ENCODE measurements around the gene ZNF512B. TPM values are rescaled to one million over a fixed set of nuclear protein-coding genes. Genes with fewer than 3 reads are reported as not detected.

The ZNF512B gene
- total and polyA plus RNA-seq, 2 donors (not counting 3 experiments of a cell fraction or from before 2014, with no cell fraction given): 8.7 to 30.0 TPM

DNA sequence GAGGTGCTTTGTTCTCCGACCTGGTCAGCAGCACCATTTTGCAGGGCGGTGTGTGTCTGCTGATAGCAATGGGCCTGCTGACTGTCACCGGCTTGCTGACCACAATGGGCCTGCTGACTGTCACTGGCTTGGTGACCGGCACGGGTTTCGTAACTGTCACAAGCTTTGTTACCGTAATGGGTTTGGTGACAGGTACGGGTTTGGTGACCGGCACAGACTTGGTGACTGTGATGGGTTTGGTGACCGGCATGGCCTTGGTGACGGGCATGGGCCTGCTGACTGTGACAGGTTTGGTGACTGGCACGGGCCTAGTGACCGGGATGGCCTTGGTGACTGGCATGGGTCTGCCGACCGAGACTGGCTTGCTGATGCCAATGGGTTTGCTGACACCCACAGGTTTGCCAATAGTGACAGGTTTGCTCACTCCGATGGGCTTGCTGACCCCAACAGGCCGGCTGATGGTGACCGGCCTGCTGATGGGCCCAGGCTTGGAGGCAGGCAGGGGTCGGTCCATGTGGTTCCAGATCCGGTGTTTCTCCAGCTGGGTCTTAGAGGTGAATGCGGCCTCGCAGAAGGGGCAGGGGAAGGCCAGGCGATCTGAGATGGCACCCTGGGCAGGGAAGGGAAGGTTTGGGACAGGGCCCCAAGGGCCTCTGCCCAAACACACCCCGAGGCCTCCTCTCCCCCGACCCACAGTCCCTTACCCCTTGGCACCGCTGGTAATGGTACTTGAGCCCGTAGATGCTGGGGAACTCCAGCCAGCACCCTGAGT lies 3.4 kb downstream of the ZNF512B start:
- Histone ChIP-seq H2AFZ (ENCODE audit: low read depth, low read length) (no peak overlapping the region), H3K79me2 (ENCODE audit: control insufficient read depth, insufficient read depth, low read length) (peaks cover 7% of the 10 kb centered on the region), H3K4me1 (ENCODE audit: control insufficient read depth, extremely low read depth, insufficient read depth, low read length) (peaks cover 9% of the 10 kb centered on the region), H3K9ac (replicated peaks; ENCODE audit: extremely low read depth, insufficient read depth, low read length) (no peak overlapping the region), H3K27me3 (ENCODE audit: control insufficient read depth in 2 of 2, insufficient read depth in 2 of 2, low read length in 2 of 2) (no peaks in the 10 kb centered on the region), H4K20me1 (replicated peaks; ENCODE audit: control insufficient read depth, extremely low read depth, insufficient read depth, low read length) (no peaks in the 10 kb centered on the region), H3K36me3 (ENCODE audit: control insufficient read depth in 2 of 2, extremely low read depth in 1 of 2, insufficient read depth in 2 of 2, low read length in 2 of 2) (peaks cover 12 to 43% of the 10 kb centered on the region in 2 experiments), H3K9me3 (replicated peaks; ENCODE audit: control insufficient read depth, insufficient read depth, low read length) (no peaks in the 10 kb centered on the region), H3K9me1 (replicated peaks; ENCODE audit: control insufficient read depth, extremely low read depth, insufficient read depth, low read length) (no peaks in the 10 kb centered on the region), H3K4me3 (replicated peaks in 1 of 3; ENCODE audit: insufficient read depth in 1 of 3, low read depth in 1 of 3, low read length in 3 of 3) (no peak overlapping the region), H3K27ac (ENCODE audit: insufficient read depth, low read depth, low read length) (no peak overlapping the region), H3K4me2 (ENCODE audit: insufficient read depth, low read length) (no peak overlapping the region)
- intact Hi-C loops (cut with micrococcal nuclease) (no loop called here), dilution Hi-C loops (cut with MboI; ENCODE audit: extremely low pct_ligation_motif_present, low sequenced_read_pairs) (no loop called here)
- no peak for FAIRE-seq
- no TSS peak for BruUV-seq (replicated peaks)
- ChIA-PET CTCF (no interaction called here), POLR2A (no interaction called here)
- DNase-seq (ENCODE audit: low read depth, low spot score): no peak
- TF ChIP-seq GATA2 (IDR thresholded peaks at IDR 0.05; ENCODE audit: insufficient read depth, insufficient read length, low read depth, low read length) (no peak), EZH2 (IDR thresholded peaks at IDR 0.05; ENCODE audit: borderline replicate concordance, low read depth, low read length, severe bottlenecking) (no peak), POLR2A (IDR thresholded peaks at IDR 0.05; ENCODE audit: low read depth, low read length) (no peak), POLR2AphosphoS5 (IDR thresholded peaks at IDR 0.05; ENCODE audit: insufficient read depth, low read depth, low read length) (no peak), MYC (IDR thresholded peaks at IDR 0.05; ENCODE audit: low read depth, low read length) (no peak), FOS (IDR thresholded peaks at IDR 0.05; ENCODE audit: borderline replicate concordance, insufficient read depth, low read length) (no peak), JUN (IDR thresholded peaks at IDR 0.05; ENCODE audit: borderline replicate concordance, insufficient read depth, insufficient read length, low read depth) (no peak)
- TF ChIP-seq, protein P1, sequence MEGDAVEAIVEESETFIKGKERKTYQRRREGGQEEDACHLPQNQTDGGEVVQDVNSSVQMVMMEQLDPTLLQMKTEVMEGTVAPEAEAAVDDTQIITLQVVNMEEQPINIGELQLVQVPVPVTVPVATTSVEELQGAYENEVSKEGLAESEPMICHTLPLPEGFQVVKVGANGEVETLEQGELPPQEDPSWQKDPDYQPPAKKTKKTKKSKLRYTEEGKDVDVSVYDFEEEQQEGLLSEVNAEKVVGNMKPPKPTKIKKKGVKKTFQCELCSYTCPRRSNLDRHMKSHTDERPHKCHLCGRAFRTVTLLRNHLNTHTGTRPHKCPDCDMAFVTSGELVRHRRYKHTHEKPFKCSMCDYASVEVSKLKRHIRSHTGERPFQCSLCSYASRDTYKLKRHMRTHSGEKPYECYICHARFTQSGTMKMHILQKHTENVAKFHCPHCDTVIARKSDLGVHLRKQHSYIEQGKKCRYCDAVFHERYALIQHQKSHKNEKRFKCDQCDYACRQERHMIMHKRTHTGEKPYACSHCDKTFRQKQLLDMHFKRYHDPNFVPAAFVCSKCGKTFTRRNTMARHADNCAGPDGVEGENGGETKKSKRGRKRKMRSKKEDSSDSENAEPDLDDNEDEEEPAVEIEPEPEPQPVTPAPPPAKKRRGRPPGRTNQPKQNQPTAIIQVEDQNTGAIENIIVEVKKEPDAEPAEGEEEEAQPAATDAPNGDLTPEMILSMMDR (IDR thresholded peaks at IDR 0.05; ENCODE audit: extremely low read depth in 1 of 2, insufficient read depth in 1 of 2, low read depth in 1 of 2, low read length in 2 of 2): no peak
- TF ChIP-seq, protein P2, sequence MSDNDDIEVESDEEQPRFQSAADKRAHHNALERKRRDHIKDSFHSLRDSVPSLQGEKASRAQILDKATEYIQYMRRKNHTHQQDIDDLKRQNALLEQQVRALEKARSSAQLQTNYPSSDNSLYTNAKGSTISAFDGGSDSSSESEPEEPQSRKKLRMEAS (IDR thresholded peaks at IDR 0.05; ENCODE audit: insufficient read depth, insufficient read length): no peak

All from endothelial cell of umbilical vein (primary cell).